NAMALWA (cell line): ENCODE results near the gene HPSE2.
"Not testable (repeated sequence)": the region's sequence is repeated elsewhere in the genome, so short reads cannot be mapped to it uniquely, and the experiment has no call there.

Experiments
- DNase-seq: peaks from one replicate; pipeline ENCODE4 v3.0.0-alpha.2; 2015; ENCODE audit warnings: low spot score

The HPSE2 gene

DNA sequence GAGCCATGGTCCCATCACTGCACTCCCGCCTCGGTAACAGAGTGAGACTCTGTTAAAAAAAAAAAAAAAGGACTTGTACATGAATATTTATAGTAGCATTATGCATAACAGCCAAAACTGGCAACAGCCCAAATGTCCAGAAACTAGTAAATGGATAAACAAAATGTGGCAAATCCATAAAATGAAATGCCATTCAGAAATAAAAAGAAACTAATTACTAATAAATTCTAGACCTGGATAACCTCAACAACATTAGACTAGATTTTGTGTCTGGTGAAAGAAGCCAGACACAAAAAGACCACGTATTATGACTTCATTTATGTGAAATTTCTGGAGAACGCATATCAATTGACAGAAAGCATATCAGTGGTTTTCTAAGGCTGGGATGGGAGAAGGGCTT is 74.5 kb downstream of the HPSE2 start:
- no peak for DNase-seq

DNA sequence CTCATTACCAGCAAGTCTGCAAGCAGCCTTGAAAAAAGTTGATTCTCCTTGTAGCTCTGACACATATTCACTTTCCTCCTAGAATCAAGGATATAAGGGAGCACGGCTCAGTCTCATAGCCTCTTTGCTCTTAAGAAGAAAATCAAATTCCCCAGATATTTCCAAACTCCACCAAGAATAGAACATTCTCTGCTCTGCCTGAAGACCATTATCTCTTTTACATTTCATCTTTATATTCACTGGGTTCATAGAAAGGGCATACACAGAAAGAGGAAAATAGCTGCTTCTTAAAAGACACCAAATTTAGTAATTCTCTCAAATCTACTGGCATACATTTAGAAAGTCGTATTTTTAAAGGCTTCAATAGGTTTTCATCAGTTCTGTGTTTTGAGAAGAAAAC is 92.0 kb downstream of the HPSE2 start:
- no peak for DNase-seq

DNA sequence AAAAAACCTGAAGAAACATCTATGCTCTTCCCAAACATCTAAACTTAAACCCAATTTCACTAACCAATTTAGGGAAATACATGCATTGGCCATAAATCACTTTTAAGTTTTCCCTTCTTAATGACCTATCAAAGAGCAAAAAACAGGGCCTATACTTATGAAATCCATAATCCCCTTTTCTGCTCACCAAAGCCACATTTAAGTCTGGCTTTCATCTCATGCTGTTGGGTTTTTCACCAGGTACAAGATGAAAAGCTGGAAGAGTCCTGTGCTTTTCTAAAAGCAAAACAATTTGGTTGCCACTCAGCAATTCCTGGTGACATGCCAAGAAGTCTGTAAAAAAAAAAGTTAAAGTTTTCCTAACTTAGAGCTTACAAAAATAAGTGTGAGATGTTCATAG is 92.6 kb downstream of the HPSE2 start:
- no peak for DNase-seq

DNA sequence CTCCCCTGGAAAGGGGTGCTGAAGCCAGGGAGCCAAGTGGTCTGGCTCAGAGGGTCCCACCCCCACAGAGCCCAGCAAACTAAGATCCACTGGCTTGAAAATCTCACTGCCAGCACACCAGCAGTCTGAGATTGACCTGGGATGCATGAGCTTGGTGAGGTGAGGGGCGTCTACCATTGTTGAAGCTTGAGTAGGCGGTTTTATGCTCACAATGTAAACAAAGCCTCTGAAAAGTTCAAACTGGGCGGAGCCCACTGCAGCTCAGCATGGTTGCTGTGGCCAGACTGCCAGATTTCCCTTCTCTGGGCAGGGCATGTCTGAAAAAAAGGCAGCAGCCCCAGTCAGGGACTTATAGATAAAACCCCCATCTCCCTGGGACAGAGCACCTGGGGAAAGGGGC is 102.8 kb downstream of the HPSE2 start:
- DNase-seq: not testable (repeated sequence)

DNA sequence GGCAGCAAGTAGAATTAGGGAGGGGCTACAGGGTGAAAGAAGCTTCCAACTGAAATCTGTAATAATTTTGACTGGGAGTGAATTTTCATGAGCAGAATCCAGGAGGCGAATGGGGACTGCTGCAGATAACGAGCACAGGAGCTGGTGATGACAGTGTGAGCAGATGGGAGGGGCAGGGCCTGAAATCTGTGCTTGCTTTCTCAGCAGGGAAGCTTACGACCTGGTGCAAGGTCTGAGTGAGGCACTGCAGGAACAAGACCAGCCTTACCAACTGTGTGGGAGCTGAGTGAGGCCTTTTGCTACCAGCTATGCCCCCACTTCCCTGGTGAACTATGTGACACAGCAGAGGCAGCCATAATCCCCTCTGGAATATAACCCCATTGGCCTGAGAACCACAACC is 109.8 kb downstream of the HPSE2 start:
- DNase-seq: no peak

DNA sequence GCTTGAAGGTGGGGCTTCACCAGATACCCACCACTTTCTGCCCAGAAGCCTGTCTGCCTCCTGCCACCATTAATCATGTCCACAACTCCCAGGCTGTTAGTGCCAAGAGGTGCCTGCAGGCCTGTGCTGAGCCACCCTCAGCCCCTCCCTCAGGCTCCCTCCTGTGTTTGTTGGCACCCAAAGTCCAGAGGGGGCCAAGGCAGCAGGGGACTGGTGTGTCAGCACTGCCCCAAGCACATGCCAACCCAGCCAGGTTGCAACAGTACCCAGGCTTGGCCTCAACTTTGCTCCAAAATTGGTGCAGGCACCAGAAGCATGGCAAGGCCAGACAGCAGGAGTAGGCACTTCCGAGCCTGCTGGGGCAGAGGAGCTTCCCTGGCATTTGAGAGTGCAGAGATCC is 111.3 kb downstream of the HPSE2 start:
- DNase-seq: no peak

DNA sequence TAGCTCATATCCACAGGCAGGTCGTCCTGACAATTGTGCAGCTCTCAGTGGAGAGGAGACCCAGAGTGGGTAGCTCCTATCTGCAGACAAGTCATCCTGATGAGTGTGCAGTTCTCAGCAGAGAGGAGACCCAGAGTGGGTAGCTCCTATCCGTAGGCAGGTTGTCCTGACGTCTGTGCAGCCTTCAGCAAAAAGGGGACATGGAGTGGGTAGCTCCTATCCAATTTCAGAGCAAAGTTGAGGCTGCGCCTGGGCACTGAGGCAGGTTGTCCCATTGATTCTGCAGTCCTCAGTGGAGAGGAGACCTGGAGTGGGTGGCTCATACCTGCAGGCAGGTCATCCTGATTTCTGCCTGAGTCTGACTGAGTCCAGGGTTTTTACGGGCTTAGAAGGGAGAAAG is 111.8 kb downstream of the HPSE2 start:
- no peak for DNase-seq

DNA sequence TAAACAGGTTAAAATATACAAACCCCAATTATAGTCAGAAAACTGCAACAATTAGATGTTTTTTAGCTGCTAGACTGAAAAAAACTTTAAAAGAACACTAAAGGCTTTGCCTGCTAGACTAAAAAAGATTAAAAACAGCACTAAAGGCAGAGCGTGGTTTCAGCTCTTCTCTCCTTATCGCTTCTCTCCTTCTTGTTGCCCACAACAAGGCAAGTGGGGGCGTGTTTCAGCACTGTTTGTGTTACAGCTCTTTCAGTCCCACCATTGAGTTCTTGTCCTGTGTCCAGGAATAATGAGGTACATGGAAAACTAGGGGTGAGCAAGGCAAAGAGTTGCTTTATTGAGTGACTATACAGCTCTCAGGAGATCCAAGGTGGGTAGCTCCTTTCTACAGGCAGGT is 112.3 kb downstream of the HPSE2 start:
- no peak for DNase-seq

DNA sequence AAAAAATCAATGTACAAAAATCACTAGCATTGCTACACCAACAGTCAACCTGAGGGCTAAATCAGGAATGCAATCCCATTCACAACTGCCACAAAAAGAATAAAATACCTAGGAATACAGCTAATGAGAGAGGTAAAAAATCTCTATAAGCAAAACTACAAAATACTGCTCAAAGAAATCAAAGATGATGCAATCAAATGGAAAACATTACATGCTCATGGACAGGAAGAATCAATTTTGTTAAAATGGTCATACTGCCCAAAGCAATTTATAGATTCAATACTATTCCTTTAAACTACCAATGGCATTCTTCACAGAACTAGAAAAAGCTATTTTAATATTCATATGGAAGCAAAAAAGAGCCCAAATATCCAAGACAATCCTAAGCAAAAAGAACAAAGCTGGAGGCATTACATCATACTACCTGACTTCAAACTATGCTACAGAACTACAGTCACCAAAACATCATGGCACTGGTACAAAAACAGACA is 116.3 kb downstream of the HPSE2 start:
- no peak for DNase-seq

DNA sequence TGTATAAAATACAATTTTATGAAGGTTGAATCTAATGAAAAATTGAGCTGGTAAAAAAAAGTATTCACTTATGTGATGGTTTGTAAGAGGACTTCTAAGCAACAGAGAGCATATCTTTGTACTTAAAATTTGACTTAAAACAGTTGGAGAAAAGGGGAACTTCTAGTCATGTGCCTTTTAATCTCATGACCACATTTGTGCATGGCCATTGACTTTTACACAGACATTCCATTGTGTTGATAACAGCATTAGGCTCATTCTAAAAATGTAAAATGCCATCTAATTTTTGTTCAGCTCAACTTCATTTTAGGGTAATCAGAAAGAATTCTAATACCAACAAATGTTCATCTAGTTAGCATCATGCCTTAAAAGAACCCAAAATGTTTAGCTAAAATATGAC is 119.9 kb downstream of the HPSE2 start:
- DNase-seq: no peak

DNA sequence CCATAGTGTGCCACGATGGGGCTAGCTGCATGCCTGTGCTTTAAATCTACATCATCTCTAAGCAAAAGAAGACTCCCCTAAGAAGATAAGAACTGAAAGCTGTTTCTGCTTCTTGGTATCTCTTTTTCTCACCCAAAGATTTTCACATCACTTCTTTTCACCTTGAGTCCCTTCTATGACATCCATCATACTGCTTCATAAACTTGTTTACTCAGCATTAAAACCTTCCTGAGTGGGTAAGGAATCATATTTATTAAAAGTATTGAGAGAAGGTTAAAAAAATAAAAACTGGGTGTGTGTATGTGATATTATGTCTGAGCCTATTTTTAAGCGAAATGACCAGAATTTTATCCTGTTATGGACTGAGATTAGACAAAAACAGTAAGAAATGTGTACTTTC is 150.3 kb downstream of the HPSE2 start:
- DNase-seq: no peak

DNA sequence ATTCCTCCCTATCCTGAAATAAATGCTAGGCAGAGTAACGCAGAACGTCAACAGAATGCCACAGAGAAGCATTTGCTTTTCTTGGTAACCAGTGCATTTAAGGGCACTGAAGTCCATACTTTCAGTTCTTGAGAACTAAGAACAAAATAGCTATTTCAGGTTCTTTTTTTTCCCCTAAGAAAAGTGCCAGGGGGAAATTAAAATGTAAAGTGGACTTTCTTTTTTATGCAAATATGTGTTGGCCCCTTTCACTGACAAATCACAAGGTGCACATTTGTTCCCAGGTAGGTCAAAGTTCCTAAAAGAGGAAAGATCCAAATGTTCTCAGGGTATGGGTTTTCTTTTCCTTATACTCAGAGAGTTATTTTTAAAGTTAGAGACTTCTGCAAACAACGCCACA is 151.5 kb downstream of the HPSE2 start:
- no peak for DNase-seq

DNA sequence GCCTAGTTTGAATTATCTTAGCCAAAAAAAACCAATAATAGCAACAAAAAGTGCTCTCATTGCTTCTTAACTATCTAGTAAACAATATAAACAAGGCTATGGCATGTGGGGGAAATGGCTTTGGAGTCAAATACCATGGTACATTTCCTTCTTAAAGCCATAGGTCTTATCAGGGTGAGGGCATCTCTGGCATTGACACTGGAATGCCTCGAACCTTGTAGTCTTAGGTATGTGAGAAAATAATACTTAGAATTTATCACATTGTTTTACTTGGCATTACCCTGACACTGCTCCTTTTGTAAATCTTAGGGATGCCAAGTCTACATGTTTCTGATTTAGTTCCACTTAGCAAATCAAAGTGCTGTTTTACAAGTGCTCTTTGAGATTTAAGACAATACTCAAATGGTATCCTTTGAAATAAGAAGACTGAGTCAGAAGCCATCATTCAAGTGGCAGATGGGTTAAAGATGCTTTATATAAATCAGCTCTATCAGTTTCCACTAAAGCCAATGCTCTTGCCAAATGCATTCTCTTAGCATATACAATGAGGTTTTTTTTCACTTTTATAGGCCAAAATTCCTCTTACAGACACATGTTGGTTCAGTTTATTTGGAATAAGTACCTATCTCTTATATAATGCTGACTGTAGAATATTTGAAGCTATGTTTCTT is 155.2 kb downstream of the HPSE2 start:
- DNase-seq: no peak

DNA sequence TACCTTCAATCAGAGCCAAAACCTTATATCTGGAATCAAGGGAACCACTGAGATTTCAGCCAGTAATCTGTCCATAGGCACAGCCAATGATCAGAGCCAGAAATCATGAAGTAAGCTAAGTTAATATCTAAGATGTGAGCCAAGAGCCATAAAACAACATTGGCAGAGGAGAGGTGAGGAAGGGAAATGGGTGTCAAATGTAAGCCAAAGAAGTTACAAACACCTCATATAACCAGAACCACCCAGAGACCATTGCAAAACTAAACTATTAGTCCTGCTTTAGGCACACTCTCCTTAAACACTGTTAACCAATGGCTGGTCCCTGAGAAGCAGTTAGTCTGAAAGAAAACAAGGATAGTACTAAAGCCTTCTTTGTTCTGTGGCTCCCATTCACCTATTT is 173.1 kb downstream of the HPSE2 start:
- no peak for DNase-seq

DNA sequence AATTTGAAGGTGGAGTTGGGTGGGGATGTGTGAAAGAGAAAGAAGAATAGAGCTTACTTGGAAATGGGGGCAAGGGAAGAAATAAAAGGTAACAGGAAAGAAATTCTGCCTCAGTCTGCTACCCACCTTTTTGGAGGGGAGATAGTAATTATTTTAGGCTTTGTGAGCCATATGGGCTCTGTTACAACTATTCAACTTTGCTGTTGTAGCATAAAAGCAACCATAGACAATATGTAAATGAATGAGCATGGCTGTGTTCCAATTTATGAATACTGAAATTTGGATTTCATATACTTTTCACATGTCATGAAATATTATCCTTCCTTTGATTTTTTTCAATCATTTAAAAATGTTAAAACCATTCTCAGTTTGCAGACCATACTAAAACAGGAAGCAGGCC is 176.9 kb downstream of the HPSE2 start:
- no peak for DNase-seq

DNA sequence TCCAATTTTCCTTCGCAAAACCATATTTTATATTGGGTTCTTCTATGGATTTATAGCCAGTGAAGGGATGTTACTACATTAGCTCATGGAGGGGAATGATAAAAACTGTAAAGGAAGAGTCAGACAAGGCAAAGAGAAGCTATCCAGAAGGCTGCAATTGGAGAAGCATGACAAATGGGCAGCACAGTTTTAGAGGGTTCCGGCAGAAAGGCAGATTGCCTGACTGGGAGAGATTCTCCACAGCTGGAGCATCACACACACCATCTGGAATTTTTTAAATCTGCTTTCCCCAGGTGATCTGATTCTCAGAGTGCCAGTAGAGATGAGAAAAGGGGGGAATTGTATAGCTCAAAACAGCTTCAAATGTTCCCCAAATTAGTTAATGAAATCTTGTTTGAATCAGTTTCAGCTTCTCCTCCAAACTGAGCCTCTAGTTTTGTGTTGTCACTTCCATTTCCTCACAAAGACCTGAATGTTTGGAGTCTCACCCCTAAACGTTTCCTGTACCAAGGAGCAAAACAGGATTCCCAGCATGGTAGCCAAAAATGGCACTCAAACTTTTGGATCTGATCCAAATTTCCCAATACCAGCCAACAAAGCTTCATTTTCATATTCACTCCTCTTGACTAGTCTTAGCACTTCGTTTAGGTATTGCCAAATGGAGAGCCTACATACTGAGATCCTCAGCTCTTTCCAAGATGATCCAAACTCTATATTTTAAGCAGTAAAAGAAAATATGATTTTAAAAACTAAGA is 177.5 kb downstream of the HPSE2 start:
- no peak for DNase-seq

DNA sequence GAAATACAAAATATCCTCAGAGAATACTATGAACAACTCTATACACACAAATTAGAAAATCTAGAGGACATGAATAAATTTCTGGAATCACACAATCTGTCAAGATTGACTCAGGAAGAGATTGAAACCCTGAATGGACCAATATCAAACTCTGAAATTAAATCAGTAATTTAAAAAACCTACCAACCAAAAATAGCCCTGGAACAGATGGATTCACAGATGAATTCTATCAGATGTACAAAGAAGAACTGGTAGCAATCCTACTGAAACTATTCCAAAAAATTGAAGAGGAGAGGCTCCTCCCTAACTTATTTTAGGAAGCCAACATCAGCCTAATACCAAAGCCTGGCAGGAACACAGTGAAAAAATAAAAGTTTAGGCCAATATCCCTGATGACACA is 190.0 kb downstream of the HPSE2 start:
- no peak for DNase-seq

DNA sequence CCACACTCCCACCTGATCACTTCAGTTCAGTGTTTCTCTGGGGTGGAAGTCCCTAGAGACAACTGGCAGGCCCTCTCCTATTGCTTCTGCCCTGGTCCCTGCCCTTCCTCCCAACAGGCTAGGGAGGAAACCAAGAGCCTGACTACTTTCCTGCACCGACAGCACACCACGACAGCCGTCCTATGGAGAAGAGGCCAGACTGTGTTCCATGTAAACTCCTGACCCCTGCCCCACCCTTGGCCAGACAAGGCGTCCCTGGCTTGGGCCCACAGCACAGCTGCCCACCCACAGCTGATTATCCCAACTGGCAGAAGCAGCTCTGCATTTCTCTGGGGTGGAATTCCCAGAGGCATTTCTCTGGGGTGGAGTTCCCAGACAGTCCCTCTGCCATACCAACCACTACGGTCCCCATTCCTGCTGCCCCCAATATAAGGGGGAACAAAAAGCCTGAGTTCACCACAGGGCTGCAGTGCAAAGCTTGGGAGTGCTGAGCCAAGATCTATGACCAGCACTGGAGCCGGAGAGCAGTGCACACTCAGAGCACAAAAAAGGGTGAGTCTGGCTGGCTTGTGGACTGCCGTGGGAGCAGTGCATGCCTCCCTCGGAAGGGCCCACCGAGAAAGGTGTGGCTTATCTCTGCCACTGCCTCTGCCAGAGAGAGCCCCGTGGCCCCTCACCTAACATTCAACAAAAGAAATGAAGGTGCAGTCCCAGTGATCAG is 193.4 kb downstream of the HPSE2 start:
- DNase-seq: no peak

DNA sequence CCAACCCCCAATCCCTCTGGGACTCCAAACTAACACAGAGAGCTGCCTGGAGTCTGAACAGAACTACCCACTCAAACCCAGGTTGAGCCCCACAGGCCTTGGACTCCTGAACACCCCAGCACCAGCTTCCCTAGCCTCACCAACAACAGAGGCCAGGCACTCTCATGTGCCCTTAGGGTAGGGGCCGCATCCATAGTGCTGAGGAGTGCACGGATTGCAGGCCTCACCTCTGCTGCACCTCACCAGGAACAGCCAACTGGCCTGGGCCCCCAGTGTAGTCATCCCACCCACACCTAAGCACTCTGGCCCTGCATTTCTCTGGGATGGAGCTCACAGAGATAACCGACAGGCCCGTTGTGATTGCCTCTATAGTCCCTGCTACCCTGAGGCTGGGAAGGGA is 194.2 kb downstream of the HPSE2 start:
- DNase-seq: no peak

DNA sequence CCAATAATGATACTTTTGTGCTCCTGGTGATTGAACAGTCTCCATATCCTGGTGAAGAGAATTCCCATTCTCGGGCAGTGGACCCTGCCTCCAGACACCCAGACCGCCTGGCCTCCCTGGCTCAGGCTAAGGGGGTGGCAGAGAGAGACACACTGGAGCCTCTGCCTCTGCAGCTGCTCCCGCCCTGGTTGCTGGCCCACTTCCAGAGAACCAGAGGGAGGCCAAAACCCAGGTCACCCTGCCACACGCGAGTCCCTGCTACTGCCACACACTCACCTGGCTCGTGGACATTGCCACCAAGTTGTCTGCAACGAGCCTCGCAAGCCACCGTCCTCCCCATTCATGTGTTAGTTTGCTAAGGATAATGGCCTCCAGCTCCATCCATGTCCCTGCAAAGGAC is 221.8 kb downstream of the HPSE2 start:
- DNase-seq: no peak

DNA sequence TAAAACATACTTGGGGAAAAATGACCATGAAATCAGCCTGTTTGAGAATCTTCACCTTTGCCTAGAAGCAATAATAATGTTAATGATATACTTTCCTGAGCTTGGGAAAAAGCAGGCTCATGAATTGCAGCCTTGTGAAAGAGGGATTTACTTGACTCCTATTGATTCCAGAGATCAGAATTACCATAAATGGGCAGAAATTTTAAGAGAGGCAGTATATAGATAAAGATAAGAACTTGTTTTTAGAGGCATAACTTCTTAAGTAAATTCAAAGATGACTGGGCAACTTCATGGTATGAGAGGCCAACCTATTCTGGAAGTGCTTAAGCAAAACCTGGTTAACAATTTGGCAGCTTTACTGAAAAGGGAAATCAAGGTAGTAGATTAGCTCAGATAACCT is 225.4 kb downstream of the HPSE2 start:
- DNase-seq: no peak

DNA sequence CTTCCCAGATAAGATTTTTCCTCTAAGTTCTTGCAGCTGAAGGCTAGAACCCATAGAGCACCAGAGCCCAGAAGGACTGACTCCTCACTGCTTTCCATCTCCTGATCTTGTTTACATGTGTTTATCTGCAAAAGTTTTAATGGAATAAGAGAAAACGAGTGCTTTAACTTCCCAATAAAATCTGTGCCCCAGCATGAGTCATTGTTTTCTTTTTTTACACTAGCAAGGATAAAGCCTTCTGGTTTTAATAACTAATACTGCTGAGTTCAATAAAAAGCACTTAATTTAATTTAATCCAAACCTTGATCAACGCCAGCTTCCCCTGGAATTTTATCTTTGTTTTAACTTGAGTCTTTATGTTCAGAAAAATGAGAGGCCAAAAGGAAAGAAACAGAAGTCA is 227.6 kb downstream of the HPSE2 start:
- DNase-seq: no peak

DNA sequence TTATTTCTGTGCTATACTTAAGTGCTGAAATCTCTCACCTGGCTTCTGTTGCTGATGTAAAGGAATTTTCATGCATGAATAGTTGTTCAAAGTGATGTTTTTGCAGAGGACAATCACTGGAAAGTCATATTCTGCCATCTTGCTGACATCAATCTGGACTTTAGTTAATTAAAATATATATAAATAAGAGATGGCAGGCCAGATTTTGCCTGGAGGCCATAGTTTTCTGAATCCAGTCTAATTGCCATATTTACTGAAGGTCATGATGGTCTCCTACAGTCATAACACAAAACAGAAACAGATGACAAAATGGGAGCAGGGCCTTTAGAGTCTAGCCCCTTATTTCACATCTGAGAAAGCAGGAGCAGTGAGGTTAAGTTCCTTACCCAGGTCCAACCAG is 228.2 kb downstream of the HPSE2 start:
- no peak for DNase-seq
